ENCODE data around the gene FOXO3.

FOXO3 gene

GRCh38 chr6:108716801-108717791, 156.4 kb downstream of the FOXO3 start:
- ATAC-seq = no peak

DNA sequence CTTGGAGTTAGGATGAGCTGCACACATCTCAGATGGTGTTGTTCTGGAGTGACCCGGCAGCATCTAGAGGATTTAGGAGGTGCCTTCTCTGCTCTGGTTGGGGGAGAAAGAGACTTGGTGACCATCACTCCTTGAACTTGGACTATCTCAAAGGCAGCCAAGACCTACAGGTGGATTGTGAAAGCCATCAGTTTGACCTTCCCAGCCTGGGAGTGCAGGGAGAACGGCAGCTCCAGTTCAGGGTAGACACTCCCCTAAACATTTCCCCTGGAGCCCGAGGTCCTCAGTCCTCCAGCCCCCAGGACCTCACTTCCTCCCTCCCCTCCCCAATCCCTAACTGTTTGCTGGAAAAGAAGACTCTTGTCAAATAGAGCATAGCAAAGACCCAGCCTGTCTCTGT, 158.8 kb downstream of the FOXO3 start:
- no peak for ATAC-seq

DNA sequence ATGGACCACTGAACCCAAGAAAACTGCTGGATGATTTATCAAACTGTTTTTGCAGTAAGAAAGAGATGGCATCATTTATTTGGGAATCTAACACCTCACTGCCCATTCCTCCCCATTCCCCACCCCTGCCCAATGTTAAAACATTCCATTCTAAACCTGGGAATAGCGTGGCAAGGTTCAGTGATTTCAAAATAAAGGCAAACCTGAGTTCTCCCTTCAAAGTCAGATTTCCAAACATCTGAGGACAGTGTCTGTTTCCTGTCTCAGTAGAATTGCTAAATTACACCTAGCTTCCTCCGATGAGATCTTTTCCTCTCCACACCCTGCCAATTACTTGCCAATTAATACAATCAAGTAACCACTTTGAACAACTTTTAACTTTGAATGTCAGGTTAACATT, 160.1 kb downstream of the FOXO3 start:
- ATAC-seq = no peak

- ATAC-seq = no peak
These were observed 160.6 kb downstream of the FOXO3 start for GRCh38 chr6:108721286-108721685.

DNA sequence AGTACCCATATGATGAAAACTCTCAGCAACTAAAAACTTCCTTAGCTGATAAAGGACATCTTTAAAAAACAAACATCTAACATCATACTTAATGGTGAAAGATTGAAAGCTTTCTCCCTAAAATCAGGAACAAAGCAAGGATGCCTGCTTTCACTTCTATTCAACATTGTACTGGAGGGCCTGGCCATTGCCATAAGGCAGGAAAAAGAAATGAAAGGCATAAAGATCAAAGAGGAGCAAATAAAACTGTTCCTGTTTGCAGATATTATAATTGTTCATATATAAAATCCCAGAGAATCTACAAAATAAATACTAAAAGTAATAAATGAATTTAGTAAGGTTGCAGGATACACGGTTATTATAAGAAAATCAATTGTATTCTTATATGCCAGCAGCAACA, 162.9 kb downstream of the FOXO3 start:
- ATAC-seq = no peak

DNA sequence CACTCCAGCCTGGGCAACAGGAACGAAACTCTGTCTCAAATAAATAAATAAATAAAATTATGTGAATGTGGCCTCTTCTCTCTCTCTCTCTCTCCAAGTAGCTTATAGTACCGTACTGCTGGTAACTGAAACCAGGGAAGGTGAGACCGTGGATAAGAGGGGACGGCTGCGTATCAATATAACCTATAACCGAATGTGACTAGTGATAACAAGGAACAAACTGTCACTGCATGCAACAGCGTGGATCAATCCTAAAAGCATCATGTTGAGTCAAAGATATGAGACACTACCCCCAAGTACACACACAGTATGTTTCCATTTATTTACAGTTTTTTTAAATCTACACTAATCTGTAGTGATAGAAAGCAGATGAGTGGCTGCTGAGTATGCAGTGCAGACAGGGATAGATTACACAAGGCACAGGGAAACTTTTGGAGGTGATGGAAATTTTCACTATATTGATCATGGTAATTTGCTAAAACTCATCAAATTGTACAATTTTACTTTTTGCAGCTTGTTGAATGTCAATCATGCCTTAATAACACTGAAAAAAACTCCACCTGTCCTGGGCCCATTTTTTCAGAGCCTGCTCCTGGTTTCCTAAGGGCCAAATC, 166.1 kb downstream of the FOXO3 start:
- no peak for ATAC-seq

- no peak for ATAC-seq
These were observed 167.4 kb downstream of the FOXO3 start for GRCh38 chr6:108727966-108728730.

- ATAC-seq = no peak
These were observed 168.1 kb downstream of the FOXO3 start for GRCh38 chr6:108728826-108729225.

DNA sequence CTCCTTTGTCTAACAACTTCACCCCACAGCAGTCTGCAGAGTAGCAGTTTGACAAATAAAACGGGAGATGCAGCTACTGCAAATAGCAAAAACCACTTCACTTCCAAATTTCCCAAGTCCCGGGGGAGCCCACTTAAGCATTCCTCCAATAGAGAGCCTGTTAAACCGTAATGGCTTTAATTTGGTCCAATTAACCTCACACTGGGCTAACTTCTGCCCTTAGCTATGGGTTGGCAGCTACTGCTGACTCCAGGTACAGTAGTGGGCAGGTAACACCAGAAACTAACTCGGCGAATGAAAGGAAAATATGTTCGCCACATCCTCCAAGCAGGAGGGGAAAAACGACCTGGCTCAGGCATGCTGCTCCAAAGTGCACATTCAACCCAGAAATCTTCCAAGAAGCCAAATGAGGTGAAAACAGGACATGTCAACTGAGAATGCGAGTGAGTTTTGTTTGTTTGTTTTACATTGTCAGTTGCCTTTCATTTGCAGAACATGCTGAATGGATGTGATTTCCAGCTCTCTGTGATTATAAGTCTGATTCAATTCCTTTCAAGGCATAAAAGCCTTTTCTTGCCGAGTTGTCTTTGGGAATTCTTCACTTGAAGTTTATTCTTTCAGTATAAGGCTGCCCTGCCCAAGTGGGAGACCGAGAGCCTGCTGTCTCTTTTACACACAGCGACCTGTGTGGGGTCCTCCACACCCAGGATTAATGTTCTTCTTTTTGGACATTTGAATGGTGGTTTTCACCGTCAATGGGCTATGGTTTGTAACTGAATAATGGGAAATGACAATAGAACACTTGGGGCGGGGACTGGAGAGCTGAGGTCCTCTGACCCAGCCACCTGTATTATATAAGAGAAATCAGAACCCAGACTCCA, 170.2 kb downstream of the FOXO3 start:
- no peak for ATAC-seq

DNA sequence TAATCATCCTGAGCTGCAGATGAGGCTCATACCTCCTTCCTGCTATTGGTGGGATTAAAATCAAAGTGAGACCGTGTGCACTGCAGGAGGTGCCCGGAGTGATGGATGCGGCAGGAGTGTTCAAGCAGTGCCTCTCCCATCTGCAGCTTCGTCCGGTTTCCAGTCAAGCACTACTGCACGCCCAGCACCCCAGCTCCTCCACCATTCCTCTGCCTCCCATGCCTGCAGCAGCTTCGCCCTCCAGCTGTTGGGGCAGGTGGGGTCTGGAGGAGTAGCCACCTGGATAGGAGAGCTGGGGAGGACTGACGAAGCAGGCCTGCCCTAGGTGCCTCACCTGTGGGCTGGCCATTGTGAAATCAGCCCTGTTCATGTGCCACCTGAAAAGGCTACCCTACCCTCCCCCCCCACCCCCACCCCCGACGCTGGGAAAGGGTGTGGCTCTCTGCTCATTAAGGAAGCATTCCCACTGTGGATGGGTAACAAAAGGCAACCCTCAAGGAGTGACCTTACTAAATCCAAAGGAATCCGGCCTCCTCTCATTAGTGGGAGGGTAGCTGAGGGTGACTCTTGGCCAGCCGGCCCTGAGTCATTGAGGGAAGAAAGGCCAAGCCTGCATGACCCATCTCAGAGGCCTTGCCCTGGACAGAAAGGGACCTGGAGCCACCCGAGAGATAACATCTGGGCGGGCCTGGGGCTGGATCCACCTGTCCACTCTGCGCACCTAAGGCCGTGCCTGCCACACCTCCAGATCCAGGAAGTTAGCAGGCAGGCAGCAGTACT, 171.6 kb downstream of the FOXO3 start:
- ATAC-seq = no peak

DNA sequence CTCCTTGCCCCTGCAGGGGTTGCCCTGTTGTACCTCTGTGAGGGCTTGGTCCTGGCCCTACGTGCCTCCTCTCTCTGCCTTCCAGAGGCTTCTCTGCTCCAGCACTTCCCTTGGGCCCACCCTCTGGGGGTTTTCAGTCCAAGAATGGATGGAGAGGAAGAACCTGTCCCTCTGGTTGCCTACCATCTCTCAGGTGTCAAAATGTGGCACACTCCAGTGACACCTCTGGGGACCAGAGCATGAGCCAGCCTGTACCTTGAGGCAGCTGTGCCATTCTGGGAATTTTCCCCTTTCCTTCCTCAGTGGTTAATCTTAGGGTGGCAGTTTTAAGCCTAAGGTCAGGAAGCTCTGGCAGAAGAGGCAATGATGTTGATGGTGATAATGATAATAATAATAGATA, 172.3 kb downstream of the FOXO3 start:
- ATAC-seq = no peak

DNA sequence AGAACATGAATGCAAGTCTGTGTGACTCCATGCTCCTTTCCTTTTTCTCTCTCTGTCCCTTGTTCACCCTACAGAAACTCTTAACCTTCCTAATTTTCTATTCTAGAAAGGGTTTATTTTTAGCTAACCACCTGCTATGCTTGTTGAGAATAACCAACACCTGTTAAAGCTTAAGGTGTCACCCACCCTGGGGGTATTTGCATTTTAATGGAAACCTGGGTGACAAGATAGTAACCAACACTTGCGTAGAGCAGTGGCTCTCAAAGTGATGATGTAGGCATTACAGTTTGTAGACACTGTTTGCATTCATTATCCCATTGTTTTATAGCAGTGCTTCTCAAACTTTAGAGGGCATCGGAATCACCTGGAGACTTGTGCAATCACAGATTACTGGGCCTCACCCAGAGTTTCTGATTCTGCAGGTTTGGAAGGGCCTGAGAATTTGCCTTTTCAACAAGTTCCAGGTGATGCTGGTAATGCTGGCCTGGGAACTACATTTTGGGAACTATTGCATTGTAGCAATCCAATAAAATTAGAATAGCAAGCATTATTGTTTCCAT, 173.1 kb downstream of the FOXO3 start:
- no peak for ATAC-seq

All from activated CD4-positive, CD25-positive, alpha-beta regulatory T cell treated with anti-CD3 and anti-CD28 coated beads, Interleukin-2, amount 50 U/mL, for 24 hours (primary cell).